ENCODE results near the gene MICU1. TPM values are rescaled to one million over a fixed set of nuclear protein-coding genes. Genes with fewer than 3 reads are reported as not detected.

MICU1 gene
- total RNA-seq, 1 donor from 2014 or later, result 79.8 TPM

DNA sequence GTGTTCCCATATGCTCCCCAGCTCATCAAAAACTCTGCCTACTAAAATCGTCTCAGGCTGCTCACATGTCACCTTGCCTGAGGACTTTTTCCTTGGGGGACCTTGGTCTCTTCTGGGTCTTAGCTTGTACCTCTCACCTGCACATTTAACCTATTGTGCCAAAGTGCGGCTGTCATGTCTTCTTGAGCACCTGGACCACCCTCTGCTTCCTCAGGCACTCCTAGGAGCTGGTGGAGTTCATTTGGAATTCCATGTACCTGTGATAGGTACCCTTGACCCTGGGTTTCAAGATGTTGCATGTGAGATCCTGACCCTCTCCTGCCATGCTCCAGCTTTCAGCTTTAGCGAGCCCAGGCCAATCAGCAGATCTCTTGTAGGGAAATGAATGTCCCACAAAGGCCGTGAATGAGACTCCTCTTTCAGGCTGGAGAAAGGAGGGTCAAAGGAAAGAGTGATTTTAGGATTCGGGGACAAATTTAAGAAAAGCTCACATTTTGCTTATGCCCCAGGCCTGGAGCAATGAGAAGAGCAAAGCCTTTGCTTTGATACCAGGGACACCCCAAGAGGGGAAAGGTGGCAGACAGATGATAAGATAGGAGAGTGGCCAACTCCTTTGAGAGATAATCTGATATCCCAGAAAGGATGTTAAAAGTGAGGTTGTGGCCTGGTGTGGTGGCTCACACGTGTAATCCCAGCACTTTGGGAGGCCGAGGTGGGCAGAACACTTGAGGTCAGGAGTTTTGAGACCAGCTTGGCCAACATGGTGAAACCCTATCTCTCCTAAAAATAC is 260.6 kb downstream of the MICU1 start:
- TF ChIP-seq, protein P1, sequence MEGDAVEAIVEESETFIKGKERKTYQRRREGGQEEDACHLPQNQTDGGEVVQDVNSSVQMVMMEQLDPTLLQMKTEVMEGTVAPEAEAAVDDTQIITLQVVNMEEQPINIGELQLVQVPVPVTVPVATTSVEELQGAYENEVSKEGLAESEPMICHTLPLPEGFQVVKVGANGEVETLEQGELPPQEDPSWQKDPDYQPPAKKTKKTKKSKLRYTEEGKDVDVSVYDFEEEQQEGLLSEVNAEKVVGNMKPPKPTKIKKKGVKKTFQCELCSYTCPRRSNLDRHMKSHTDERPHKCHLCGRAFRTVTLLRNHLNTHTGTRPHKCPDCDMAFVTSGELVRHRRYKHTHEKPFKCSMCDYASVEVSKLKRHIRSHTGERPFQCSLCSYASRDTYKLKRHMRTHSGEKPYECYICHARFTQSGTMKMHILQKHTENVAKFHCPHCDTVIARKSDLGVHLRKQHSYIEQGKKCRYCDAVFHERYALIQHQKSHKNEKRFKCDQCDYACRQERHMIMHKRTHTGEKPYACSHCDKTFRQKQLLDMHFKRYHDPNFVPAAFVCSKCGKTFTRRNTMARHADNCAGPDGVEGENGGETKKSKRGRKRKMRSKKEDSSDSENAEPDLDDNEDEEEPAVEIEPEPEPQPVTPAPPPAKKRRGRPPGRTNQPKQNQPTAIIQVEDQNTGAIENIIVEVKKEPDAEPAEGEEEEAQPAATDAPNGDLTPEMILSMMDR (IDR thresholded peaks at IDR 0.05), result no peak
- TF ChIP-seq EZH2 (IDR thresholded peaks at IDR 0.05) (no peak), EZH2phosphoT487 (IDR thresholded peaks at IDR 0.05) (no peak)
- no peak overlapping the region for H3K4me3 Mint-ChIP-seq
- Histone ChIP-seq H3K27ac (no peak overlapping the region), H2AFZ (replicated peaks) (no peak overlapping the region), H3K36me3 (no peaks in the 10 kb centered on the region), H3K27me3 (no peaks in the 10 kb centered on the region), H3K4me3 (no peak overlapping the region), H4K20me1 (ENCODE audit: low read depth) (no peaks in the 10 kb centered on the region), H3K9ac (no peak overlapping the region), H3F3A (ENCODE audit: low read depth) (no peaks in the 10 kb centered on the region), H3K4me2 (no peak overlapping the region), H3K79me2 (ENCODE audit: low read depth) (no peaks in the 10 kb centered on the region), H3K4me1 (no peaks in the 10 kb centered on the region), H3K9me3 (ENCODE audit: low read depth) (no peaks in the 10 kb centered on the region)
- no peaks in the 10 kb centered on the region for H3K9me3 Mint-ChIP-seq
- H3K36me3 Mint-ChIP-seq, result peaks cover 9% of the 10 kb centered on the region
- H3K4me1 Mint-ChIP-seq, result peaks cover 14% of the 10 kb centered on the region
- peak overlapping the region; percentile 31 for H3K27ac Mint-ChIP-seq
- H3K27me3 Mint-ChIP-seq (ENCODE audit: insufficient read depth, low read depth), result peaks cover 6% of the 10 kb centered on the region
- no peak for DNase-seq (ENCODE audit: low spot score)

DNA sequence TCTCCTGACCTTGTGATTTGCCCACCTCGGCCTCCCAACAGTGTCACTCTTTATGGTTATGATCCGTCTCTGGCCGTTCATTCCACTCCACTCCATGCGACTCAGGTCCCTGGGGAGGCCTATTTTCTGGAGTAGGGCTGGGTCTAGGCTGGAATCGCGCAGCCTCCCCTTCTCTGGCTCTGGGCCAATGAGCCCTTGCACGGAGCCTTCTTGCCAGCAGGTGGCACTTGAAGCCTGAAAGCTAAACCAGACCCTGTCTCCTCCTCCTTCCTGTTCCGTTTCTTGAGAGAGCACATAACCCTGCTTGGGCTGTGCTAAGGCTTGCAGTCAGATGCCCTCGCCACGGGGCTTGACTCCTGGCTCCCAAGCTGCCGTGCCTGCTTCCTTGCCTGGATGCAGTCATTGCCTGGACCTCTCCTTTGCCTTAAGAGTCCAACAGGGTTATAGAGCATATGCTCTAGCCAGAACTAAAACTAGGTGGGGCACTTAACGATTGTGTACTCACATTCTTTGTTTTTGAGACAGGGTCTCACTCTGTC is 261.6 kb downstream of the MICU1 start:
- no peak overlapping the region for H3K9ac ChIP-seq
- Mint-ChIP-seq H3K4me1 (peaks cover 14% of the 10 kb centered on the region), H3K27me3 (ENCODE audit: insufficient read depth, low read depth) (peaks cover 6% of the 10 kb centered on the region), H3K36me3 (peaks cover 8% of the 10 kb centered on the region), H3K9me3 (no peaks in the 10 kb centered on the region), H3K27ac (peak overlapping the region; percentile 52), H3K4me3 (no peak overlapping the region)
- peak; percentile 92 for DNase-seq (ENCODE audit: low spot score)
- H3F3A ChIP-seq (ENCODE audit: low read depth), result no peaks in the 10 kb centered on the region
- no peak overlapping the region for H3K27ac ChIP-seq
- no peaks in the 10 kb centered on the region for H3K4me1 ChIP-seq
- H3K36me3 ChIP-seq, result no peaks in the 10 kb centered on the region
- H3K27me3 ChIP-seq, result no peaks in the 10 kb centered on the region
- no peak overlapping the region for H3K4me3 ChIP-seq
- no peaks in the 10 kb centered on the region for H3K79me2 ChIP-seq (ENCODE audit: low read depth)
- H3K4me2 ChIP-seq, result no peak overlapping the region
- no peaks in the 10 kb centered on the region for H4K20me1 ChIP-seq (ENCODE audit: low read depth)
- TF ChIP-seq EZH2 (IDR thresholded peaks at IDR 0.05) (no peak), EZH2phosphoT487 (IDR thresholded peaks at IDR 0.05) (no peak)
- TF ChIP-seq, protein P1 (IDR thresholded peaks at IDR 0.05), result peak; percentile 90
- no peaks in the 10 kb centered on the region for H3K9me3 ChIP-seq (ENCODE audit: low read depth)
- H2AFZ ChIP-seq (replicated peaks), result peak overlapping the region; percentile 84

DNA sequence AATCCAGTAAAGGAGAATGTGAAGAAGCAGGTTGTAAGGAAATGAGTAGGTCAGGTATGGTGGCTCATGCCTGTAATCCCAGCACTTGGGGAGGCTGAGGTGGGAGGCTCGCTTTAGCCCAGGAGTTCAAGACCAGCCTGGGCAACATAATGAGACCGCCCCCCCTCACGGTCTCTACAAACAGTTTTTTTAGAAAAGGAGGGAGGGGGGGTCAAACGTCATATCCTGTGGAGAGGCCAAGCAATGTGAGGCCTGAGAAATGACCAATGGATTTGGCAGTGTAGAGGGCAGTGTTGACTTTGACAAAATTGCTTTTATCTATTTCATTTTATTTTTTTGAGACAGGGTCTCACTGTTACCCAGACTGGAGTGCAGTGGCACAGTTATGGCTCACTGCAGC is 268.9 kb downstream of the MICU1 start:
- H3K4me1 ChIP-seq, result peaks cover 9% of the 10 kb centered on the region
- H3K4me2 ChIP-seq, result no peak overlapping the region
- no peaks in the 10 kb centered on the region for H4K20me1 ChIP-seq (ENCODE audit: low read depth)
- no peaks in the 10 kb centered on the region for H3K9me3 ChIP-seq (ENCODE audit: low read depth)
- H3K9ac ChIP-seq, result no peak overlapping the region
- Mint-ChIP-seq H3K4me3 (no peak overlapping the region), H3K27ac (no peak overlapping the region), H3K4me1 (peaks cover 23% of the 10 kb centered on the region), H3K27me3 (ENCODE audit: insufficient read depth, low read depth) (peaks cover 6% of the 10 kb centered on the region), H3K9me3 (no peaks in the 10 kb centered on the region), H3K36me3 (no peaks in the 10 kb centered on the region)
- H2AFZ ChIP-seq (replicated peaks), result no peak overlapping the region
- no peak for TF ChIP-seq EZH2phosphoT487 (IDR thresholded peaks at IDR 0.05)
- no peak for TF ChIP-seq EZH2 (IDR thresholded peaks at IDR 0.05)
- TF ChIP-seq, protein P1 (IDR thresholded peaks at IDR 0.05), result no peak
- peaks cover 22% of the 10 kb centered on the region for H3K79me2 ChIP-seq (ENCODE audit: low read depth)
- H3K4me3 ChIP-seq, result no peak overlapping the region
- H3K27me3 ChIP-seq, result no peaks in the 10 kb centered on the region
- H3K36me3 ChIP-seq, result no peaks in the 10 kb centered on the region
- DNase-seq (ENCODE audit: low spot score), result no peak
- peaks cover 18% of the 10 kb centered on the region for H3F3A ChIP-seq (ENCODE audit: low read depth)
- H3K27ac ChIP-seq, result no peak overlapping the region

All from neural progenitor cell (in vitro differentiated cells).